Osteoblast (primary cell): Measurements from ENCODE around the gene DISC1. TPM values are rescaled to one million over a fixed set of nuclear protein-coding genes. Genes with fewer than 3 reads are reported as not detected.
"Not testable (repeated sequence)": the region's sequence is repeated elsewhere in the genome, so short reads cannot be mapped to it uniquely, and the experiment has no call there.

ENCODE experiments used
- DNase-seq: peaks from one replicate; pipeline ENCODE4 v3.0.0; 2011; ENCODE audit warnings: low spot score, mixed read lengths; ENCODE audit not compliant: insufficient read length; ENCODE audit errors: missing footprints
- H2AFZ ChIP-seq: 2 replicates; pipeline ENCODE4 v1.6.0; 2011; ENCODE audit warnings: mild to moderate bottlenecking, low read length
- H3K27ac ChIP-seq: 2 replicates; pipeline ENCODE4 v1.5.1; 2011; ENCODE audit warnings: mild to moderate bottlenecking, low read depth, low read length, moderate library complexity
- H3K27me3 ChIP-seq: 2 replicates; pipeline ENCODE4 v1.6.0; 2012; ENCODE audit warnings: mild to moderate bottlenecking, control low read depth, inconsistent platforms, low read length, moderate library complexity; ENCODE audit not compliant: insufficient read depth
- H3K36me3 ChIP-seq: 2 replicates; pipeline ENCODE4 v1.5.1; 2011; ENCODE audit warnings: mild to moderate bottlenecking, low read length, control low read depth, moderate library complexity; ENCODE audit not compliant: insufficient read depth
- H3K4me1 ChIP-seq: 2 replicates; pipeline ENCODE4 v1.5.1; 2011; ENCODE audit warnings: mild to moderate bottlenecking, low read length, control low read depth, moderate library complexity; ENCODE audit not compliant: insufficient read depth
- H3K4me2 ChIP-seq: 2 replicates; pipeline ENCODE4 v1.6.0; 2011; ENCODE audit warnings: mild to moderate bottlenecking, low read length; ENCODE audit not compliant: insufficient read depth
- H3K4me3 ChIP-seq: fragments of 200-600 bp; sonication (generic); 3 replicates; pipeline ENCODE4 v1.5.1; 2012; ENCODE audit warnings: mild to moderate bottlenecking, low read length, inconsistent platforms; ENCODE audit not compliant: insufficient read depth
- H3K79me2 ChIP-seq: 2 replicates; pipeline ENCODE4 v1.6.0; 2012; ENCODE audit warnings: mild to moderate bottlenecking, low read length, control low read depth, inconsistent platforms; ENCODE audit not compliant: insufficient read depth
- H3K9me3 ChIP-seq: 2 replicates; pipeline ENCODE4 v1.5.1; 2011; ENCODE audit warnings: low read depth, low read length, control low read depth
- H4K20me1 ChIP-seq: 2 replicates; pipeline ENCODE4 v1.6.0; 2012; ENCODE audit warnings: mild to moderate bottlenecking, low read length, control low read depth; ENCODE audit not compliant: insufficient read depth
- total RNA-seq: library from RNA; depleted of rRNA; stranded (reverse); fragments of >200 nt; gene quantifications from 2 replicates; pipeline ENCODE4 v1.2.3, GENCODE V29; 2012
- TF ChIP-seq, protein P1 (sequence below): IDR thresholded peaks from 2 replicates; pipeline ENCODE4 v1.5.1; 2011; ENCODE audit warnings: mild to moderate bottlenecking, low read depth, low read length, moderate library complexity; ENCODE audit errors: extremely low read depth

DISC1 gene
- total RNA-seq, 1 donor: 11.9 TPM

DNA sequence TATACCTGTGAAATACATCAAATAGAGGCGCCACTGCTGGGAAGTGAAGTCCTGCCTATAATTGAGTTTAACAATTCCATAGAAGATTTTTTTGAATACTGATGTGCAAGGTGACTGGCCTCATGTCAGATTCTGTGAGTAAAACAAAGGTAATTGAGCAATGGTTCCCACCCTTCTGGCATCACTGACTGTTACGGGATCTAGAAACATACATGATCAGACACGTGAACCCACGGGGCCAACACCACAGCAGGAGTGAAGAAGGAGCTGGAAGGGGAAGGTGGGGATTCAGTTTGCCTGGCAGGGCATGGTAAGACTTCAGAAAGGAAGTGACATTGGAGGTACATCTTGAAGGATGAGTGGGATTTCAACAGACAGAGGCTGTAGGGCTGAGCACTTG lies 270.2 kb downstream of the DISC1 start:
- H3K4me1 ChIP-seq: no peaks in the 10 kb centered on the region
- no peak for DNase-seq
- no peak overlapping the region for H3K4me2 ChIP-seq
- no peak overlapping the region for H2AFZ ChIP-seq
- H3K4me3 ChIP-seq: no peak overlapping the region
- H3K27ac ChIP-seq: no peak overlapping the region
- H3K27me3 ChIP-seq: no peaks in the 10 kb centered on the region
- no peaks in the 10 kb centered on the region for H3K36me3 ChIP-seq
- TF ChIP-seq, protein P1, sequence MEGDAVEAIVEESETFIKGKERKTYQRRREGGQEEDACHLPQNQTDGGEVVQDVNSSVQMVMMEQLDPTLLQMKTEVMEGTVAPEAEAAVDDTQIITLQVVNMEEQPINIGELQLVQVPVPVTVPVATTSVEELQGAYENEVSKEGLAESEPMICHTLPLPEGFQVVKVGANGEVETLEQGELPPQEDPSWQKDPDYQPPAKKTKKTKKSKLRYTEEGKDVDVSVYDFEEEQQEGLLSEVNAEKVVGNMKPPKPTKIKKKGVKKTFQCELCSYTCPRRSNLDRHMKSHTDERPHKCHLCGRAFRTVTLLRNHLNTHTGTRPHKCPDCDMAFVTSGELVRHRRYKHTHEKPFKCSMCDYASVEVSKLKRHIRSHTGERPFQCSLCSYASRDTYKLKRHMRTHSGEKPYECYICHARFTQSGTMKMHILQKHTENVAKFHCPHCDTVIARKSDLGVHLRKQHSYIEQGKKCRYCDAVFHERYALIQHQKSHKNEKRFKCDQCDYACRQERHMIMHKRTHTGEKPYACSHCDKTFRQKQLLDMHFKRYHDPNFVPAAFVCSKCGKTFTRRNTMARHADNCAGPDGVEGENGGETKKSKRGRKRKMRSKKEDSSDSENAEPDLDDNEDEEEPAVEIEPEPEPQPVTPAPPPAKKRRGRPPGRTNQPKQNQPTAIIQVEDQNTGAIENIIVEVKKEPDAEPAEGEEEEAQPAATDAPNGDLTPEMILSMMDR: no peak
- no peaks in the 10 kb centered on the region for H3K79me2 ChIP-seq
- H3K9me3 ChIP-seq: no peaks in the 10 kb centered on the region
- H4K20me1 ChIP-seq: no peaks in the 10 kb centered on the region

DNA sequence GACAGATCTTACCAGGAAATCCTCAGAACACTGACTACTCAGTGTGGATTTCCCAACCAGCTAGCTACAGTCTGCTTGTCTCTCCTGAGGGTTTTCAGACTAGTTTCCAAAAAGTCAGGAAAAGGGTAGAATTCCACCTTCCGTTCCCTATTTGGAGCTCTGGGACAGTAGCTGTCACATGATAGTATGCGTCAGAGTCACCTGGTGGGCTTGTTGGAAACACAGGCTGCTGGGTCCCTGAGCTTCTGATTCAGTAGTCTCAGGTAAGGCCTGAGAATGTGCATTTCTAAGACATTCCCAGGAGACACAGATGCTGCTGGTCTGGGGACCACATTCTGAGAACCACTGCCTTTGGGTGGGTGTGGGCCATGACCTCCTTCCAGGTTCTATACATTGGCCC lies 272.5 kb downstream of the DISC1 start:
- H3K4me3 ChIP-seq: no peak overlapping the region
- no peak overlapping the region for H2AFZ ChIP-seq
- no peaks in the 10 kb centered on the region for H3K9me3 ChIP-seq
- no peaks in the 10 kb centered on the region for H4K20me1 ChIP-seq
- no peaks in the 10 kb centered on the region for H3K27me3 ChIP-seq
- no peak for DNase-seq
- no peaks in the 10 kb centered on the region for H3K4me1 ChIP-seq
- H3K36me3 ChIP-seq: no peaks in the 10 kb centered on the region
- no peak overlapping the region for H3K4me2 ChIP-seq
- TF ChIP-seq, protein P1: no peak
- no peak overlapping the region for H3K27ac ChIP-seq
- no peaks in the 10 kb centered on the region for H3K79me2 ChIP-seq

DNA sequence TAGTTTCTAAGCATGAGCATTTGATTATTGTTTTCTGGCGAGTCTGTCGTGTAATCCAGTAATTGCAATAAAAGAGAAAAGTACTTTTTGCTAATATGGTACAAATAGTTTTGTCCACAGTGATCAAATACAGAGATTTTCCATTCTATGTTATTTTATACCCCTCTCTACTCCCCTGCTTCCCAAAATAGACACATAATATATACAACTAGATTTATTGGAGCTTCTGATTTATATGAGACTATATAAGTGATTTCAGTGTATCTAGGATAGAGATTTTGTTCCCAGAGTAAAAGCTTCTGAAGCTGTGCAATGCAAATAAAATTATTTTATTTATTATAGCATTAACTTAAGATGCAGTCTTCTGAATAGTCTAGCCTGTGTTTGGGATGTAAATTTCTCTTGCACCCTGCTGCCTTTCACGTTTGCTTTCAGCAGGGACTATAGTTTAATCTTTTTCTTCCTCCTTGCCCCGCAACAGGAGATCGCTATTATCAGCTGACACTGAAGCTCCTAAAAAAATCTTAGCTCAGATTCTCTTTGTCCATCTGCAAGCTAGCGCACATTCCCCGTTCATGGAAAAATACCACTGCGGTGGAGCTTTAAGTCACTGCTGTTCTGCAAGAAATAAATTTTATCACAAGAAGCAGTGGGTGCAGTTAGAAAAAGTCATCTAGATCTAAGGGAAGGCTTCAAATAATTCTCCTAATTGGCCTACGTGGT lies 273.3 kb downstream of the DISC1 start:
- H3K9me3 ChIP-seq: no peaks in the 10 kb centered on the region
- H3K4me1 ChIP-seq: no peaks in the 10 kb centered on the region
- no peaks in the 10 kb centered on the region for H3K27me3 ChIP-seq
- TF ChIP-seq, protein P1: no peak
- no peaks in the 10 kb centered on the region for H3K79me2 ChIP-seq
- H4K20me1 ChIP-seq: no peaks in the 10 kb centered on the region
- H3K4me3 ChIP-seq: no peak overlapping the region
- no peak for DNase-seq
- H3K36me3 ChIP-seq: no peaks in the 10 kb centered on the region
- H2AFZ ChIP-seq: no peak overlapping the region
- no peak overlapping the region for H3K4me2 ChIP-seq
- H3K27ac ChIP-seq: no peak overlapping the region

DNA sequence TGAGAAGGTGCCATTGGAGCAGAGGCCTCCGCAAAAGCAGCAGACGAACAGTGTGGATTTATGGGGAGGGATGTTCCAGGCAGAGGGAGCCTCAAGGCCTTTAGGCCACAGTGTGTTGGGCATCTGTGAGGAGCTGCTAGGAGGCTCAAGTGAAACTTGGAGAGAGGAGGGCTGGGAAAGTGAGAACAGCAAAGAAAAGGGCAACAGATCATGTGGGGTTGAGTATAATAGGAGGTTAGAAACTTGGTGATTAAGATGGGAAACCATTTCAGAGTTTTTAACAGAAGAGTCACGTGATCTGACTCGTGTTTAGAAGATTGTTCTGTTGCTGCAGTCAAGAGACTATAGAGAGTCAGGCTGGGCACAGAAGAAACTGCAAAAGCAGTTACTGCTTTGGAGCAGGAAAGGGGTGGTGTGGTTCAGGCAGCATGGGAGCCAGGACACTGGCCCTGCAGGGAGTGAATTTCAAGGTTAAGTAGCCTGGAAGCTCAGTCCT lies 277.0 kb downstream of the DISC1 start:
- H3K9me3 ChIP-seq: no peaks in the 10 kb centered on the region
- no peak overlapping the region for H3K27ac ChIP-seq
- H3K36me3 ChIP-seq: no peaks in the 10 kb centered on the region
- TF ChIP-seq, protein P1: no peak
- no peak overlapping the region for H3K4me3 ChIP-seq
- no peaks in the 10 kb centered on the region for H4K20me1 ChIP-seq
- no peak for DNase-seq
- no peak overlapping the region for H3K4me2 ChIP-seq
- no peaks in the 10 kb centered on the region for H3K79me2 ChIP-seq
- no peak overlapping the region for H2AFZ ChIP-seq
- no peaks in the 10 kb centered on the region for H3K27me3 ChIP-seq
- H3K4me1 ChIP-seq: no peaks in the 10 kb centered on the region

DNA sequence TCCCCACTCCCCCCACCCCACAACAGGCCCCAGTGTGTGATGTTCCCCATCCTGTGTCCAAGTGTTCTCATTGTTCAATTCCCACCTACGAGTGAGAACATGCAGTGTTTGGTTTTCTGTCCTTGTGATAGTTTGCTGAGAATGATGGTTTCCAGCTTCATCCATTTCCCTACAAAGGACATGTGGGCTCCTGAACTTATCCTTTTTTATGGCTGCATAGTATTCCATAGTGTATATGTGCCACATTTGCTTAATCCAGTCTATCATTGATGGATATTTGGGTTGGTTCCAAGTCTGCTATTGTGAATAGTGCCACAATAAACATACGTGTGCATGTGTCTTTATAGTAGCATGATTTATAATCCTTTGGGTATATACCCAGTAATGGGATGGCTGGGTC lies 280.7 kb downstream of the DISC1 start:
- not testable (repeated sequence) for H3K36me3 ChIP-seq, H4K20me1 ChIP-seq, H3K27me3 ChIP-seq, H3K9me3 ChIP-seq, H2AFZ ChIP-seq, H3K27ac ChIP-seq, H3K4me2 ChIP-seq, H3K79me2 ChIP-seq, H3K4me1 ChIP-seq, DNase-seq, H3K4me3 ChIP-seq
